NCI-H1417 (cell line): ENCODE measurements around the gene LAMC3.

Source experiments
- DNase-seq, 3 experiments: peaks; one replicate each; lab custom pipeline; 2025; lab: John Stamatoyannopoulos, UW

LAMC3 gene

DNA sequence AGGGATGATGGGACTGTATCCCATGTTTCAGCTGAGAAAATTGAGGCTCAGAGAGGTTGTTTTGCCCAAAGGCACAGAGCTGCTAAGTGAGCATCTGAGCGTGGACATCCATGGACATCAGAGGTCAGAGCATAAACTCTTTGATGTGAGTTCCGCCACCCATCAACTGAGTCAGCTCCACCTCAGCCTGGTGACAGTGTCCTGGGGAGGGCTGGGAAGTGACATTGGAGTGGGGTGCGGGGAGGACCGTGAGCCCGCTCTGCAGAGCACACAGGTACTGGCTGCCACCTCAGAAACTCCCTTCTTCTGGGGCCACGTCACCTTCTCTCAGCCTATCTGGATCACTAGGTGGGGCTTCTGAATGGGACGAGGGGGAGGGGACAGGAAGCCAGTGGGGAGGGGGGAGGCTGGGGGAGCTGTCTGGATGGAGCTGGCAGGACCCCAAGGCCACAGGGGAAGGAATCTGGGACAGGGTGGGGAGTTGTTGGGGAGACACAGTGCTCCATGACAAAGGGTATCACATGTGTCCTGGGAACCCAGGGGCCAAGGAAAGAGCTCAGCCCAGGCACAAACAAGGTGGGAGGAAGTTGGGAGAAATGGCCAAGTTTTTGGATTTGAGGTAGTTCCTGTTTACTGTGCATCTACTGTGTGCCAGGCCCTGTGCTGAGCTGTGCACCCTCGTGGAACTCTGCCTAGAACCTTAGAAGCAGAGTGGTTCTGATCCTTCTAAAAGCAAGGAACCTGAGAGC is 2.5 kb downstream of the LAMC3 start:
- no peak for DNase-seq

DNA sequence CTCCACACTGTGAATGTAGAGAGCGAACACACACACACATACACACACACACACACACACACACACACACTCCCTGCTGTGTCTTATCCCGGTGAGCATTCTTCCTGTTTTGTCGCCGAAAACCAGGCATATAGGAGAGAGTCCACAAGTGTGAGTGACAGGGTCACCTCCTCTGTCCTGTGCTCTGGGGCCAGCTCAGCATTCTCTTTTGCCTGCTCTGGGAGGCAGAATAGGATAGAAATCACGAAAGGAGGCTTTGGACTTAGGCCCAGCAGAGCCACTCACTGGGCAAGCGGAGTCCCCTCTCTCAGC is 3.0 kb downstream of the LAMC3 start:
- DNase-seq, result no peak

DNA sequence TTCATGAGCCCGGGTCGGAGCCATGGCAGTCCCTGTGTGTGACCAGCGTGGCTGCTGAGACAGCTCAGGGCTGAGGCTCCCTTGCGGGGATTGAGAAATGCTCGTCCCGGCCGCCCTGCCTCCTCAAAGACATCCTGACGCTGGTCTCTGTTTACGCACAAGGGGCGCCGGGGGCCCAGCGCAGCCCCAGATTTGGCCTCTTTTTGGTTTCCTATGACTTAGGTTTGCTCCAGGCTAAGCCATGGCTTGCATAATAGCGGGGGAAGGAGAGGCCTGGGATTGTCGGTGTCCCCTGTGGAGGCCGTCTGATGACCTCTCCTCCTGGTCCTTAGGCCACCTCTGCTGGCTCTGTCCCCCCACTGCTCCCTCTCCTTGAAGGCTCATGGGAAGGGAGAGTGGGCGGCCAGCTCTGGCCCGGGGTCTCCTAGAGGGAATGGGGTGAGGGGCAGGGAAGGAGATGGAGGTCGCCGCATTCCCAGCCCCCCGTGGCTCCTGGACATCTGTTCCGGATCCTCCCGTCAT is 3.5 kb downstream of the LAMC3 start:
- no peak for DNase-seq

DNA sequence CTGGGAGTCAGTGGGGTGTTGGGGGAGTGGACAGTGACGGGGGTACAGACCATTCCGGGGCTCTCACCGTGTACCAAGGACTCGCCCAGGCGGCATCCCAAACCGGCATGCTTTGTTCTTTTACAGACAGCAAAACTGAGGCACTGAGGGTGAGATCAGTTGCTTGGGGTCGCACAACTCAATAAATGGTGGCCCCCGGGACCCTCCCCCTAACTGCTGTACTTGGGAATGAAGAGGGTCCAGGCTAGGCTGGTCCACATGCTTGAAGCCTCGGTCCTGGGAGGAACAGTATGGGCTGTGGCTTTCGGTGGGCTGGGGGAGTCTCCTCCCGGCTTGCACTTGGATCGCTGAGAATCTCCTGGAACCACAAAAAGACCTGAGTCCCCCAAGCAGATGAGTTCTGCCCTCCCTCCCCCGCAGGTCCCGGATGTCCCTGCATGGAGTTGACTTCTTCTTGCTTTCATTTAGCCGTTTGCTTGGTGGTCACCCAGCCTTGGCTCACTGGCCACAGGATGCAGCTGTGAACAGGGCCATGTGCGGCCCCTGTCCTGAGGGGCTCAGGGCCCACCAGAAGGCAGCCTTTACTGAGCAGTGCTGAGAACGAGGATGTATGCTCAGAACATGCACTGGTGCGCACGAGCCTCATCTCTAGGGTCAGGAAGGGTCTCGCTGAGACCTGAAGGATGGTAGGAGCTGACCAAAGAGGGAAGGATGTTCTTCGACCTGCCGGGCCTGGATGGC is 4.2 kb downstream of the LAMC3 start:
- DNase-seq, result no peak

DNA sequence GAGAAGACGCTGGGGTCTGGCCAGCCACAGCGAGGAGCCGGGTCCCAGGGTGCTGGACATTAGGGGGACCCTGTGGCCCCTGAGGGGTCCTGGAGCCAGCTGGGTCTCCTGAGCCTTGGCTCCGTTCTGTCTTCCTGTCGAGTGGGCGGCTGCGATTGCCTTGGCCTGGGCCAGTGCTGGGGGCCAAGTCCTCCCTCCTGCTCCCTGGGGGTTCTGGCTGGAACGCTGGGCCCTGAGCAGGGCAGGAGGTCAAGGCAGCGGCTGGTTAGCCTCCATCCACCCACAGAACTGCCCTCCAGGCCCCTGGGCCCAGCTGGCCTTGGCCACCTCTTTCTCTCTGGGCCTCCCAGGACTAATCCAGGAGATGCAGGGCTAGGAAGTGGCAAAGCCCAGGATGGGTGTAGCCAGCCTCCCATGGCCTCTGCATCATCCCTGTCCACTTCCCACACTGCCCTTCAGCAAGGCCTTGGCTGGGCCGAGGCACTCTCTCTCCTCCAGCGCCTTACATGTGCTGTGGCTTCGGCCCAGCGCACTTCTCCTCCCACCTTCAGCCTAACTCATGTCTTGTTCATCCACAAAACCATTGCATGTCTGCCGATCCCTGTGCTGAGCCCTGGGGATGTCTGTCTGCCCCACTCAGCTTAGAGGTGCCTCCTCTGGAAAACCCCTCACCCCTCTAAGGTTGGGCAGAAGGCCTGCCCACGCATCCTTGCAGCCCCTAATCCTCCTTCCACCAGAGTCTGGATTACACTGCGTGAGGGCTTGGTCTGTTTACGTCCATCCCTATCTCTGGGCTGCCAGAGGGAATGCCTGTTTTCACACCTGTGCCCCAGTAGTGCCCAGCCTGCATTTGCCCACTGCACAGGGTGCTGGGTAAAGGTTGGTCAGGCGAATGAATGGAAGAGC is 5.0 kb downstream of the LAMC3 start:
- DNase-seq, result no peak

DNA sequence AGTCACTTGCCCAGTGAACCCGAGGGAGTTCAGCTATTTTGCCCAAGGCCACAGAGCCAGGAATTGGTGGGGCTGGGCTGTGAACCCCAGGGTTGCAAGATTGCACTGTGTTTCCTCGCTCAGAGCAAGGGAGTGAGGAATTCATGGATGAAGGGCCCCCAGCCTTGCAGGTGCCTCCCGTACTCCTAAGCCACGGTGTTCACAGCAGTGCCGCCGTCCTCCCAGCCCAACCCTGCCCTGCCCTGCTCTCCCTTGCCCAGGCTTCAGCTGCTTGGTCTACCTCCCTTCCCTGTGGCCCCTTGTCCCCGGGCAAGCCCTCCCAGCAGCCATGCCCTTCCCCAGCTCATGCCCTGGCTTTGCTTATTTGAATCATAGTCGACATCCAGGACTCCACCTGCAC is 6.1 kb downstream of the LAMC3 start:
- no peak for DNase-seq

DNA sequence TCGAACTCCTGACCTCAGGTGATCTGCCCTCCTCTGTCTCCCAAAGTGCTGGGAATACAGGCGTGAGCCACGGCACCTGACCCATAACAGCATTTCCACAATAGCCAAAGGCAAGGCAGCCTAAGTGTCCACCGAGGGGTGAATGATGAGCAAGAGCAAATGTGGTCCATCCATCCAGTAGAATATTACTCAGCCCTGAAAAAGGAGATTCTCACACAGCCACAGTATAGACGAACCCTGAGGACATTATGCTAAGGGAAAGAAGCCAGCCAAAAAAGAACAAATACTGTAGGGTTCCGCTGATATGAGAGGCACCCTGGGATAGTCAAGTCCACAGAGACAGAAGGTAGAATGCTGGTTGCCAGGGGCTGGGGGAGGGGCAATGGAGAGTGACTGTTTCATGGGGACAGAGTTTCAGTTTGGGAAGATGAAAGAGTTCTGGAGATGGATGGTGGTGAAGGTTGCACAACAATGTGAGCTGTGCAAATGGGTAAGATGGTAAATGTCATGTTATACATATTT is 7.0 kb downstream of the LAMC3 start:
- no peak for DNase-seq

DNA sequence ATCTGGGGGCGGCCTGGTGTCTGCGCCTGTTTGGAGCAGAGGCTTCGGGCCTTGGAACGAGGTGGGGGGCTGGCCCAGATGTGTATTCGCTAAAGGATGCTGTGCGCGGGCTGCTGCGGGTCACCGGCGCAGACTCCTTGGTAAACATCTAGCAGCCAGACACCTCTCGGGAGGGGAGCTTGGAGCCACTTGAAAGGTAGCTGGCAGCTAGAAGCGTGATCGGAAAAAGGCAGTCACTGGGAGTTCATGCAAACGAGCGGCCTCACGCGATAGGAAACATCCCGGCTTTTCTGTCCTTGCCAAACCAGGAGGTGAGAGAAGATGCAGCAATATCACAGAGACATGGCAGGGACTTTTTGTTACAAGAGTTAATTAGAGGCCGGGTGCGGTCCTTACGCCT is 8.1 kb downstream of the LAMC3 start:
- DNase-seq, result peak in 1 of 3 experiments; percentile 16

DNA sequence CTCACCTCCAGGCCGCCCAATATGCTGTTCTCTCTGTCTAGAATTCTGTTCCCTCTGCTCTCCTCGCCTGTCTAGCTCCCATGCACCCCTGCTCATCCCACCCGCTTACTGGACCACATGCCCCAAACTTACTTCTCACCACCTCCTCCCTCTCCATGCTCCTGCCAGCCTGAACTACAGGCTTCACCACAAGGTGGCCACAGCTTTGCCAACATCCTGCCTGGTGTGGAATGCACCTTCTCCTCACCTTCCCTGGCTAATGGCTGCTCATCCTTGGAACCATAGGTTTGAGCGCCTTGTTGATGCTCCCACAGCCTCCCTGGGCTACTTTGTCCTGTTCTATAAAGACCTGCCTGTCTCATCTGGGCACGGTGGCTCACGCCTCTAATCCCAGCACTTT is 9.6 kb downstream of the LAMC3 start:
- DNase-seq, result no peak

DNA sequence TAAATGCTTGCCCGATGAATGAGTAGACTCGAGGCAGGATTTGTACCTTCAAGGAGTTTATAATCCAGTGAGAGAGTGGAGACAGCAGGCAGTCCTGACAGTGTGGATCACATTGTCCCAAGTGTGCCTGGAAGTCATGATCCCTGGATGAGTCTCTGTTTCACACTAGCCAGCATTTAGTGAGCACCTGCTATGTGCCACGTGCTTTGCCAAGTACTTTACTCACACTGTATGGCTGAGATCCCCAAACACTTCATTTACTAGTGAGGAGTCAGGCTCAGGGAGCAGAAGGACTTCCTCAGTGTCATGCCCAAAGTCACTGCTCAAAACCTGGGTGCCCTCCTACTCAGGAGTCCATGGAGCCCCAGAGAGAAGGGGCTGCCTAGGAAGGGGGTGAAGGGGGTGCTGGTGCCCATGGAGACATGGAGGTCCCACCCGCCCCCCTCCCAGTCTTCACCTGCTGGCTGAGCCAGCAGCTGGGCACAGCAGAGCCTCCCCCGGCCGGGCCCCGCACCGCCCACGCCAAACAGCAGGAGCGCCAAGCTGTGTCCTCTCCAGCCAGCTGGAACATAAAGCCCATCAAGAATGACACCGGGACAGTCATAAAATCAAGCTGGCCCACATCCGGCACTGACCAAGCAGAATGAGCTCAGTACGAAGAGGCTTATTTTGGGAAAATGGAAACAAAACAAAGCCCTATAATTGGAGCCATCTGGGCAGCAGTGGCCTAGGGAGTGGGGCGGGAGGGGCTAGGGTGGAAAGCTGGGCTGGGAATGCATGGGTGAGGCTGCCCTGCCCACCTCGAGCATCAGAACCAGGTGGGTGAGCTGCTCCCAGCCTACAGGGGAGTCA is 10.6 kb downstream of the LAMC3 start:
- DNase-seq, result peak in 2 of 3 experiments; percentile 16 to 50

DNA sequence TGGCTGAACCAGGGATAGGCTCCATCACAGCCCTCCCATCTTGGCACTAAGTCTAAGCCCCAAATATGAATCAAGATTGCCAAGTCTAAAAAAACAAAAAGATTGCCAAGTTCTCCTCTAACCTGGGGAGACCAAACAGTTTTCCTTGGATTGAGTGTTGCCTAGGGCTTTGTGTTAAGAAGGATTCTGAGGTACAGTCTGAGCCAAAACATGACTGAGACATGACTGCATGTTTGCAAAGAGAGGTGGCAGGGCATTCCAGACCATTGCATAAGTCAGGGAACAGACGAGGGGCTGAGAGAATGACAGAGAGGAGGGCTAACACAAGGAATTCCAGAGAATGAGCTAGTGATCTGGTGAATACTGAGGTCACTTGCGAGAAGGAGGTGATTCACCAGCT is 11.4 kb downstream of the LAMC3 start:
- DNase-seq, result no peak

DNA sequence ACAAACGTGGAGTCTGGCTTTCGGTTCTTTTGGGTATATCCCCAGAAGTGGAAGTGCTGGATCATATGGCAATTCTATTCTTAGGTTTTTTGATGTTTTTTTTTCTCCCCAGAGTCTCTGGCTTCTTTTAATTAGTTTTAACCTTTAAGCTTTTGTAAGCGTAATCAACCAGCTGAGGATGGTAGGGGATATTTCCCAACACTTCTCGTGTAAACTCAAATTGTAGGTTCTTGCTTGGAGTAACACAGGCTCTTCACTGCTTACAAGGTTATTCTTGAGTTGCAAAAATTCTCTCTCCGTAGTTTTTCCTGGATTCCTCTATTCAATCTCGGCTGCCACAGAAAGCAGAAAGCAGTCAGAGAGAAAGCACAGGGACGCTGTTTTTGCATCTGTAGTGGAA is 11.9 kb downstream of the LAMC3 start:
- no peak for DNase-seq

DNA sequence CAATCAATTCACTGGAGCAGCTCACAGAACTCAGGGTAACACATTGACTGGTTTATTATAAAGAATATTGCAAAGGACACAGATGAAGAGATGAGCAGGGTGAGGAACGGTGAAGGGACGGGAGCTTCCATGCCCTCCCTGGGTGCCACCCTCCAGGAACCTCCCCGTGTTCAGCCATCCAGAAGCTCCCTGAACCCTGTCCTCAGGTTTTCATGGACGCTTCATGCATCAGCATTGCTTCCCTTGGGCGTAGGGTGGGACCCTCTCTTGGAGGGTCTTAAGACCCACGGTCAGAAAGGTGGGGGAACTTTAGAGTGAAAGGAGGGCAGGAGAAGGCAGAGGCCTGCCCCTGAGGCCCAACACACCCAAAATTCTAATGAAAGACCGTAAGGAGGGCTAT is 12.8 kb downstream of the LAMC3 start:
- no peak for DNase-seq

DNA sequence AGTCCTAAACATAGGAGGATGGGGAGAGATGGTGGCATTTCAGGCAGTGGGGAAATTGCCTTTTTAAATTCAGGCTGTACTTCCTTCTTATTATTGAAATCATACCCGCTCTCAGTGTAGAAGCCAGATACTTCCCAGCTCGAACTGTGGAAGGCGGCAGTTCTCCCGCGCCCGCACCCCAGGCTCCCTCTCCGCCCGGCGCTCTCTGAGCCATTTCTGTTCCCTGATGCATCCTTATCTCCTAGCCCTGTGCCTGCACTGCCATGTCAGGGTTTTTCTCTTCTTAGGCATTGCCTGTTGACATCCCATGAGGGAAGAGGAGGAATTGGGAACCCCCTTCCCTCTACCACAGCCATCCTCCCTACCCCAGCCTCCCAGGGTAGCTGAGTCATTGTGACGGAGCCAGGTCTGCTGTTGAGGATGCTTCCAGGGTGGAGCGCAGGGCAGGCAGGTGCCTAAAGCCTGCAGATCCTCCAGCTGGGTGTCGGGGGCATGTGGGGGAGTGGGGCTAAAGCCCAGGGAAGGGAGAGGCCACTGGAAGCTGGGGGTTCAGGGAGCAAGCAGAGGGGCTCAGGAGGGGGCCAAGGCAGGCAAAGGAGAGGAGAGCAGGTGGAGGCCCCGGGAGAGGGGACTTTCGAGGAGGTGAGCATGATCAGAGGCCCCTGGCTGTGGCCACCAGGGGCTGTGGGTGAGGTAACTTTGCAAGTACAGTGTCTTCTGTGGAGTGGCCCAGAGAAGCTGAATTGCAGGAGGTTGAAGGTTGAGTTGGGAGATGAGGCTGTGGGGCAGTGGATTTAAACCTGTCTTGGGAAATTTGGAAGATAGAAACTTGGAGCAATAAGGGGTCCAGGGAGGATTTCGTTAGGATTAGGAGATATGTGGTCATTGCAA is 16.2 kb downstream of the LAMC3 start:
- DNase-seq, result no peak

DNA sequence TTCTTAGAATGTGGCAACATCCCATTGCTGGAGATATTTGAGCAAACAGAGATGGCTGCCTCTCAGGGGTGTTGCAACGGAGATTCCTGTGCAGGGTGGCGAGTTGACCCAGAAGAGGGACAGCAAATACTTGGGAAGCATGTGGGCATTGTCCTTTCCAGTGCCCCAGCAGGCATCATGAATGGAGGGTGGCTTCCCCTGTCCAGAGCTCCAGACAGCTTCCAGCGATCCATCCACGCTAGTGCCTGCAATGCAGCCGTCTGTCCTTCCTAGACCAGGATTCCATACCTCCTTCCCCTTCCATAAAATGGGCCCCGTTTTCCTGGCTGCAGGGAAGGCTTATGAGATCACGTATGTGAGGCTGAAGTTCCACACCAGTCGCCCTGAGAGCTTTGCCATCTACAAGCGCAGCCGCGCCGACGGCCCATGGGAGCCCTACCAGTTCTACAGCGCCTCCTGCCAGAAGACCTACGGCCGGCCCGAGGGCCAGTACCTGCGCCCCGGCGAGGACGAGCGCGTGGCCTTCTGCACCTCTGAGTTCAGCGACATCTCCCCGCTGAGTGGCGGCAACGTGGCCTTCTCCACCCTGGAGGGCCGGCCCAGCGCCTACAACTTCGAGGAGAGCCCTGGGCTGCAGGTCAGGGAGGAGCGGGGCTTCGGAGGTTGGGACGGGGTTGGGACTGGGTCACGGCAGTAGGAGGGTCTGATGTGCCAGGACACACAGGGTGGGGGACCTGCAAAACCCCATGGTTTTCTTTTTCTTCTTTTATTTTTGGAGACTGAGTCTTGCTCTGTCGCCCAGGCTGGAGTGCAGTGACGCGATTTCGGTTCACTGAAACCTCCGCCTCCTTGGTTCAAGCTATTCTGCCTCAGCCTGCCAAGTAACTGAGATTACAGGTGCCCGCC is 17.2 kb downstream of the LAMC3 start:
- no peak for DNase-seq

DNA sequence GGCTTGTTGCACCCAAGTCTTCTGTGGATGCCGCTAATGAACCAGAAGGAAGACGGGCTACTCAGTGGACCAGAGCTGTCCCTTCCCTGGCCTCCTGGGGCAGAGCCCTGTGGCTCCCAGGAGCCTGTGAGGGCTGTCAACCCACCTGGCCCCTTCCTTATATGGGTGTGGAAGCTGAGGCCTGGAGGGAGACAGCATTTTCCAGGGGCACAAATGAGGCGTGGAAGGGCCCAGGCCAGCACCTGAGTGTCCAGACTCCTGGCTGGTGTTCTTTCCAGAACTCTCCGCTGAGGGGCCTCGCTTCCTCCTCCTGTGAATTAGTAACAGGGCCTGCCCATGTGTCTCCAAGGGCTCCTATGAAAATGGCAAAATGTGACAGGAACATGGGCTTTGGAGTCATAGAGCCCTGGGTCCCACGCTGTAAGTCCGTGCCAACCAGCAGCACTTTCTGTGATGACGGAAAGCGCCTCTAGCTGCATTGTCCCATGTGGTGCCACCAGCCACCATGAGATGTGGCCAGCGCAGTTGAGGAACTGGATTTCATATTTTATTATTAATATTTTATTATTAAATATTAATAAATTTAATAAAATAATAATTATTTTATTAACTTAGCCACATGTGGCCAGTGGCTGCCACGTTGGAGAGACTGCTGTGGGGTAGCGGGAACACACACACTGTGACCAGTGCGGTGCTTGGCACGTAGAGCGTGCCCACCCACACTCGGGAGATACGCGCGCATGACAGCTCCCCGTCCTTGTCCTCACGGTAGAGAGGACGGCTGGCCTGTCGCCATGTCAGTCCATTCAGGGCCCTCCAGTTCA is 18.3 kb downstream of the LAMC3 start:
- no peak for DNase-seq

DNA sequence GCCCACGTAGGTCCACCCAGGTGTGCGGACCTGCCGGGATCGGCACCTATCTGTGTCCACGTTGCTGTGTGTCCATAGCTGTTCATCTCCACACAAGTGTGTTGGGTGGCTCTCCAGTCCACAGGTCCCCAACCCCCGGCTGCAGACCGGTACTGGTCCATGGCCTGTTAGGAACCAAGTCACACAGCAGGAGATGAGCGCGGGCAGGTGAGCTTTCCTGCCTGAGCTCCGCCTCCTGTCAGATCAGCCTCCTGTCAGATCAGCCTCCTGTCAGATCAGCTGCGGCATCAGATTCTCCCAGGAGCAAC is 18.9 kb downstream of the LAMC3 start:
- DNase-seq, result no peak

DNA sequence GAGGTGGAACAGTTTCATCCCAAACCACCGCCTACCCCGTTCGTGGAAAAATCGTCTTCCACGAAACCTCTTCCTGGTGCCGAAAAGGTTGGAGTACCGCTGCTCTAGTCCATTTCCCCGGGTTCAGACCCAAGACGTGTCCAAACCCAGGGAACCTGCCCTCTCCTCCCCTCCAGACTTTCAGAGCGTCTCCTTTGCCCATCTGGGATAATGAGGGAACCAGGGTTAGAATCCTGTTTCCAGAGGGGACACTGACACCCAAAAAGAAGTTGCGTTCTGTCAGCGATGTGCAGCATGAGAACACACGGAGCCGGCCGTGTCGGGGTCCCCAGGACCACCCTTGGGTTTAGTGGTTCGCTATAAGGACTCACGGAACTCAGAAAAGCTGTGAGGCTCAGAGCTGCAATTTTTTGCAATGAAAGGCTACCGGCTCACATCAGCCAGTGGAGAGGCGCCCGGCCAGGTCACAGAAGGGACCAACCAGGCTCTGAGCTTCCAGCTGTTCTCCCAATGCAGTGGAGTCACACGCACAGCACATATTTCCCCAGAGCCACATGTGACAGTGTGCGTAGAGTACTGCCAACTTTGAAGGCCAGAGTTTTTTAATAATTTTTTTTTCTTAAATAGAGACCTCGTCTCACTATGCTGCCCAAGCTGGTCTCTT is 19.4 kb downstream of the LAMC3 start:
- no peak for DNase-seq
